CD4-positive, alpha-beta T cell (primary cell): ENCODE data around the gene GNG4. TPM values are rescaled to one million over a fixed set of nuclear protein-coding genes. Genes with fewer than 3 reads are reported as not detected.
"Not testable (repeated sequence)": the region's sequence is repeated elsewhere in the genome, so short reads cannot be mapped to it uniquely, and the experiment has no call there.

Experiments
- ATAC-seq: fragments of 200-7000 bp; cut with Tn5 transposase; one replicate; pipeline ENCODE4 v1.10.0; 2022; ENCODE audit warnings: mild to moderate bottlenecking; ENCODE audit not compliant: poor library complexity
- CTCF ChIA-PET: fragments of 350-600 bp; sonication (Branson Sonifier 250); formaldehyde crosslinking; loops from one replicate; lab custom pipeline; 2021; ENCODE audit warnings: antibody characterized with exemption, inconsistent platforms; lab: Charles Lee
- POLR2A ChIA-PET: fragments of 350-600 bp; sonication (Branson Sonifier 250); formaldehyde crosslinking; loops from one replicate; lab custom pipeline; 2021; ENCODE audit warnings: antibody characterized with exemption, inconsistent platforms; lab: Charles Lee
- DNase-seq, 14 experiments: peaks; one replicate each; pipeline ENCODE4 v3.0.0-alpha.2; 2013 to 2020; ENCODE audit warnings: mixed read lengths in 2 of 14
- H3K27ac ChIP-seq, 2 donors: one replicate each; pipeline versions ENCODE4 v1.5.1 to v1.7.0; 2013; ENCODE audit warnings: low read length in 2 of 2, low read depth in 1 of 2, mild to moderate bottlenecking in 1 of 2
- H3K27me3 ChIP-seq, 2 experiments: 1 replicate in 1 of 2; 2 replicates in 1 of 2; pipeline versions ENCODE4 v1.6.1 to v1.7.0; 2013; ENCODE audit warnings: low read length in 2 of 2, control low read depth in 1 of 2, mild to moderate bottlenecking in 1 of 2, moderate library complexity in 1 of 2; ENCODE audit not compliant: insufficient read depth in 2 of 2, control insufficient read depth in 1 of 2
- H3K36me3 ChIP-seq: one replicate; pipeline ENCODE4 v1.6.1; 2013; ENCODE audit warnings: low read length, control low read depth; ENCODE audit not compliant: insufficient read depth
- H3K4me1 ChIP-seq: one replicate; pipeline ENCODE4 v1.6.1; 2013; ENCODE audit warnings: low read length, control low read depth; ENCODE audit not compliant: insufficient read depth
- H3K4me3 ChIP-seq: one replicate; pipeline ENCODE4 v1.5.1; 2013; ENCODE audit warnings: mild to moderate bottlenecking, low read length, moderate library complexity
- H3K9me3 ChIP-seq, 2 experiments: 1 replicate in 1 of 2; 2 replicates in 1 of 2; pipeline versions ENCODE4 v1.6.1 to v1.7.0; 2013; ENCODE audit warnings: low read length in 2 of 2, mild to moderate bottlenecking in 2 of 2, control low read depth in 1 of 2, moderate library complexity in 1 of 2; ENCODE audit not compliant: control insufficient read depth in 1 of 2, insufficient read depth in 1 of 2
- H3K27ac Mint-ChIP-seq: one replicate; pipeline ENCODE4 v1.8.0; 2020; ENCODE audit warnings: mixed read lengths
- H3K27me3 Mint-ChIP-seq: one replicate; pipeline ENCODE4 v1.8.0; 2021; ENCODE audit warnings: mixed read lengths
- H3K36me3 Mint-ChIP-seq: one replicate; pipeline ENCODE4 v1.8.0; 2021; ENCODE audit warnings: low read depth, mixed read lengths
- H3K4me1 Mint-ChIP-seq: one replicate; pipeline ENCODE4 v1.8.0; 2021; ENCODE audit warnings: low read depth, mixed read lengths
- H3K4me3 Mint-ChIP-seq: one replicate; pipeline ENCODE4 v1.8.0; 2020; ENCODE audit warnings: mild to moderate bottlenecking, mixed read lengths
- H3K9me3 Mint-ChIP-seq: one replicate; pipeline ENCODE4 v1.8.0; 2020; ENCODE audit warnings: mixed read lengths
- intact Hi-C, 2 experiments: fragments of 100-400 bp; cut with DNase I in 1 of 2; cut with micrococcal nuclease in 1 of 2; formaldehyde crosslinking; loops; one replicate each; pipeline versions ENCODE4 v1.15.1 to v1.9.0; 2023 to 2025; cut with DNase I, micrococcal nuclease
- total RNA-seq, 174 experiments: library from RNA in 2 of 174; stranded (reverse) in 2 of 174; gene quantifications; one replicate each; pipeline ENCODE4 v1.2.3 and lab custom pipeline; 2021 to 2026
- TF ChIP-seq, protein P1 (sequence below): fragments of 200-600 bp; IDR thresholded peaks from one replicate; pipeline ENCODE4 v1.8.0; 2022; ENCODE audit warnings: antibody characterized with exemption, mild to moderate bottlenecking

The GNG4 gene
- total RNA-seq, 2 experiments from 2014 or later, result not detected

DNA sequence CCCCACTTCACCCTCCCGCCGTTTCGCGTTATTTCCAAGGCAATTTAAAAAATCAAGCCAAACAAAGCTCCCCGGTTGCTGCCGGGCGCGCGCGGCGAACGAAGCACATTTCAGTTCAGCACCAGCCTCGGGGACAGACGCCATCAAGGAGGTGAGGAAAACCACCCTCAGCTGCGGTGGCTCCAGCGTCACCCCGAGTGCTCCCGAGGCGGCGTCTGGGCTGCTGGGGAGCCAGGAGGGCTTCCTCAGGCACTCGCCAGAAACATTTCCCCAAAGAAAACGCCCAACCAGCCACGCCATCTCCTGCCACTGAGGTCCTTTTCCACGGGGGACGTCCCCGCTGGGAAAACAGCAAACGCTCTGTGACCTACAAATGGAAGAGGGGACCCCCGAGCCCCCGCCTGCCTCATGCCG is 623 bp downstream of the GNG4 start:
- Mint-ChIP-seq H3K36me3 (no peaks in the 10 kb centered on the region), H3K4me1 (peaks cover 15% of the 10 kb centered on the region), H3K9me3 (peaks cover 7% of the 10 kb centered on the region), H3K4me3 (peak overlapping the region; percentile 94), H3K27me3 (peaks cover 71% of the 10 kb centered on the region), H3K27ac (peak overlapping the region; percentile 70)
- TF ChIP-seq, protein P1, sequence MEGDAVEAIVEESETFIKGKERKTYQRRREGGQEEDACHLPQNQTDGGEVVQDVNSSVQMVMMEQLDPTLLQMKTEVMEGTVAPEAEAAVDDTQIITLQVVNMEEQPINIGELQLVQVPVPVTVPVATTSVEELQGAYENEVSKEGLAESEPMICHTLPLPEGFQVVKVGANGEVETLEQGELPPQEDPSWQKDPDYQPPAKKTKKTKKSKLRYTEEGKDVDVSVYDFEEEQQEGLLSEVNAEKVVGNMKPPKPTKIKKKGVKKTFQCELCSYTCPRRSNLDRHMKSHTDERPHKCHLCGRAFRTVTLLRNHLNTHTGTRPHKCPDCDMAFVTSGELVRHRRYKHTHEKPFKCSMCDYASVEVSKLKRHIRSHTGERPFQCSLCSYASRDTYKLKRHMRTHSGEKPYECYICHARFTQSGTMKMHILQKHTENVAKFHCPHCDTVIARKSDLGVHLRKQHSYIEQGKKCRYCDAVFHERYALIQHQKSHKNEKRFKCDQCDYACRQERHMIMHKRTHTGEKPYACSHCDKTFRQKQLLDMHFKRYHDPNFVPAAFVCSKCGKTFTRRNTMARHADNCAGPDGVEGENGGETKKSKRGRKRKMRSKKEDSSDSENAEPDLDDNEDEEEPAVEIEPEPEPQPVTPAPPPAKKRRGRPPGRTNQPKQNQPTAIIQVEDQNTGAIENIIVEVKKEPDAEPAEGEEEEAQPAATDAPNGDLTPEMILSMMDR, result no peak
- ChIA-PET CTCF (no interaction called here), POLR2A (interaction anchor here (1.1 kb wide), 1 partner anchor 9 kb away, joined by 5 read pairs; no protein-coding TSS in a partner anchor)
- Histone ChIP-seq H3K27me3 (peaks cover 29 to 31% of the 10 kb centered on the region in 2 experiments), H3K4me3 (peak overlapping the region; percentile 34), H3K36me3 (no peaks in the 10 kb centered on the region), H3K9me3 (peaks cover 0 to 7% of the 10 kb centered on the region in 2 experiments), H3K4me1 (peaks cover 23% of the 10 kb centered on the region), H3K27ac (no peak overlapping the region)
- DNase-seq (peak; percentile 27 to 84 (median 48)), ATAC-seq (peak; percentile 89)
- intact Hi-C loops, result no loop called here

DNA sequence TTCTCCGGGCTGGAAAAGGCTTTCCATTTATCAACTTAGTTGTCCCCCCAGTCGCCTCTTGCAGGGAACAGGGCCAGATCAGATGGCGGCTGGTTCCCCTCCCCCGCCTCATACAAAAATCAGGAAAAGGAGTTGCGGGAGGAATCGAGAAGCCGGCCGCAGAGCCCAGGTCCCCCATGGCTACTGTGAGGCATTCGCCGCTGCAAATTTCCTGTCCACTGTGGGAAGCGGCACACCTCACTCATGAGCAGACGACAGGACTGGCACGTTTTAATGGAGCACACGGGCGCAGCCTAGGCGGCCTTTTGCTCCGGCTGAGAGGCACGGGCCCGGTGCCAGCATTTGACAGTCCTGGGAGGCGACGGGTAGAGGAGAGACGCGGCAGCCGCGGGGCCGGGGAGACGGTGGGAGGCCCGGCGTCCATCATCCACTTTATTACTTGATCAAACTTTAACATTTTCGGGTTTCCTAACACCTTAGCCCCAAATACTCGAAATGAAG is 1.1 kb downstream of the GNG4 start:
- Mint-ChIP-seq H3K4me1 (peaks cover 15% of the 10 kb centered on the region), H3K9me3 (peaks cover 4% of the 10 kb centered on the region), H3K36me3 (no peaks in the 10 kb centered on the region), H3K27ac (peak overlapping the region; percentile 70), H3K4me3 (peak overlapping the region; percentile 94), H3K27me3 (peaks cover 66% of the 10 kb centered on the region)
- peaks cover 23% of the 10 kb centered on the region for H3K4me1 ChIP-seq
- no peaks in the 10 kb centered on the region for H3K36me3 ChIP-seq
- TF ChIP-seq, protein P1, result no peak
- DNase-seq (peak in 1 of 14 experiments; percentile 15), ATAC-seq (peak; percentile 5)
- peaks cover 29 to 31% of the 10 kb centered on the region in 2 experiments for H3K27me3 ChIP-seq
- intact Hi-C loops, result no loop called here
- ChIA-PET CTCF (no interaction called here), POLR2A (interaction anchor here (1.1 kb wide), 1 partner anchor 10 kb away, joined by 5 read pairs; no protein-coding TSS in a partner anchor)
- H3K27ac ChIP-seq, result no peak overlapping the region
- H3K4me3 ChIP-seq, result no peak overlapping the region
- H3K9me3 ChIP-seq, result peaks cover 0 to 7% of the 10 kb centered on the region in 2 experiments

DNA sequence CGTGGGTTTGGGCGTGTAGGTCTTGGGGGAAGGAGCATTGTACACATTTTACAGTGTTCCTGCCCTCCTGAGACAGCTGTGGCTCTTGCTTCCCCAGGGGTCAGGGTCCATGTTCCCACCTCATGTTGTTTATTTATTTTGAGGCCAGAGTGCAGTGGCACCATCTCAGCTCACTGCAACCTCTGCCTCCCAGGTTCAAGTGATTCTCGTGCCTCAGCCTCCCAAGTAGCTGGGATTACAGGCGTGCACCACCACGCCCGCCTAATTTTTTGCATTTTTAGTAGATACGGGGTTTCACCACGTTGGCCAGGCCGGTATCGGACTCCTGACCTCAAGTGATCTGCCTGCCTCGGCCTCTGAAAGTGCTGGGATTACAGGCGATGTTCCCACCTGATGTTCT is 2.0 kb downstream of the GNG4 start:
- H3K36me3 ChIP-seq, ATAC-seq, H3K27ac ChIP-seq, intact Hi-C loops, H3K4me3 ChIP-seq, POLR2A ChIA-PET, H3K9me3 ChIP-seq, H3K4me3 Mint-ChIP-seq, H3K27ac Mint-ChIP-seq, H3K36me3 Mint-ChIP-seq, H3K9me3 Mint-ChIP-seq, CTCF ChIA-PET: not testable (repeated sequence)
- peaks cover 57% of the 10 kb centered on the region for H3K27me3 Mint-ChIP-seq
- Histone ChIP-seq H3K27me3 (peaks cover 29 to 31% of the 10 kb centered on the region in 2 experiments), H3K4me1 (peaks cover 30% of the 10 kb centered on the region)
- peaks cover 24% of the 10 kb centered on the region for H3K4me1 Mint-ChIP-seq
- peak in 1 of 14 experiments; percentile 2 for DNase-seq

DNA sequence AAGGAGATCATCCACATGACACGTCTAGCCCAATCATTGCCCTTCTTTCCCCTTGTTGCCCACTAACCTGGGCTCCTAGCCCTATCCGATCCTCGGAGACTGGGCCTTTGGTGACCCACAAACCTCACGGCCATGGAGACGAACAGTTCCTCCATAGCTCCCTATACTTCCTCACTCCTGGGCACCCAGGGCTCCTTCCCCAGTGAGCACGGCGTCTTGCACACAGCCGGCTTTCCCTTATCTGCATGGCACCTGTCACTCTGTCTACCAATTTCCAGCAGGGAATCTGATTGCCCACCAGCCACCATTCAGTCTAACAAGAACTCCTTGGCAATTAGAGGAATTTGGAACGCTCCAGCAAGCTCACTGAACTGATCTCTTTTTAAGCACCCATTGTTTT is 3.1 kb downstream of the GNG4 start:
- no peak overlapping the region for H3K4me3 ChIP-seq
- H3K27me3 Mint-ChIP-seq, result peaks cover 47% of the 10 kb centered on the region
- H3K4me3 Mint-ChIP-seq, result no peak overlapping the region
- ATAC-seq (no peak), DNase-seq (peak in 1 of 14 experiments; percentile 10)
- peaks cover 0 to 7% of the 10 kb centered on the region in 2 experiments for H3K9me3 ChIP-seq
- ChIA-PET POLR2A (no interaction called here), CTCF (no interaction called here)
- no peaks in the 10 kb centered on the region for H3K36me3 ChIP-seq
- H3K4me1 ChIP-seq, result peaks cover 41% of the 10 kb centered on the region
- no peak overlapping the region for H3K27ac Mint-ChIP-seq
- no peaks in the 10 kb centered on the region for H3K9me3 Mint-ChIP-seq
- TF ChIP-seq, protein P1, result no peak
- no peak overlapping the region for H3K27ac ChIP-seq
- no peaks in the 10 kb centered on the region for H3K36me3 Mint-ChIP-seq
- H3K4me1 Mint-ChIP-seq, result peaks cover 35% of the 10 kb centered on the region
- H3K27me3 ChIP-seq, result peaks cover 21 to 29% of the 10 kb centered on the region in 2 experiments
- intact Hi-C loops, result no loop called here
